GM18907 (cell line): ENCODE results near the gene TNRC6C.
A peak's percentile ranks its signal among the peaks of the same experiment; 100 is the strongest.

Experiments used
- ATAC-seq: cut with Tn5 transposase; IDR thresholded peaks from one replicate; pipeline ENCODE4 v1.9.1; 2021; ENCODE audit warnings: mild to moderate bottlenecking, moderate library complexity; ENCODE audit not compliant: unreplicated experiment

Gene TNRC6C

GRCh38 chr17:78148286-78149016 is 189.9 kb downstream of the TNRC6C start:
- no peak for ATAC-seq

DNA sequence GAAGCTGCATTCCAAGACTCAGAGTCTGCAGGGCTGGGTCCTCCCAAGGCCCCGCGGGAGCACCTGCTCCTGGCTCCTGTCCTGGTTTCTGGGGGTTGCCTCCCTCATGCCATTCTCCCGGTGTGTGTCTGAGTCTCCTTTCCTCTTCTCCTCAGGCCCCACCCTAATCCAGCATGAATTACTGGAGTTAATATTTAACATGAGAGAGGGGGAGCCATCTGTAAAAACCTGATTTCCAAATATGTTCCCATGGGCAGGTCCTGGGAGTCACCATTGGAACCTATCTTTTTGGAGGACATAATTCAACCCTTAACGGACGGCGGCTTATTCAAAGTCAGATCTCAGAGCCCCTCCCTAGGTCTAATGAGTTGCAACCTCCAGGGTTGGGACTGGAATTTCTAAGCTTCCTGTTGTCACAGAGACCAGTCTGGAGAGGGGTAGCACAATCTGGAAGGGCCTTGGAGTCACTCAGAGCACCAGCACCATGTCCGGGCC is 193.1 kb downstream of the TNRC6C start:
- no peak for ATAC-seq

- ATAC-seq: peak; percentile 64
Measured at GRCh38 chr17:78154903-78155811, 196.7 kb downstream of the TNRC6C start.
